Right atrium auricular region (tissue), 2 donors: ENCODE measurements around the gene SMAD5. TPM values are rescaled to one million over a fixed set of nuclear protein-coding genes. Genes with fewer than 3 reads are reported as not detected.

ENCODE experiments used
- DNase-seq: peaks from one replicate; pipeline ENCODE4 v3.0.0-alpha.2; 2019; ENCODE audit warnings: low spot score
- H3K27ac ChIP-seq, 2 donors: fragments of 200-600 bp; sonication (generic); 1 replicate in 1 of 2; 2 replicates in 1 of 2; pipeline ENCODE4 v1.5.1; 2016 to 2019
- H3K27me3 ChIP-seq, 2 donors: fragments of 200-600 bp; sonication (generic); one replicate each; pipeline versions ENCODE4 v1.5.1 to v1.6.0; 2017 to 2019
- H3K36me3 ChIP-seq: fragments of 200-600 bp; sonication (generic); one replicate; pipeline ENCODE4 v1.5.1; 2016
- H3K4me1 ChIP-seq, 2 donors: fragments of 200-600 bp; sonication (generic); one replicate each; pipeline versions ENCODE4 v1.5.1 to v1.6.0; 2017 to 2019
- H3K4me3 ChIP-seq, 2 donors: fragments of 200-600 bp; sonication (generic); 1 replicate in 1 of 2; 2 replicates in 1 of 2; pipeline ENCODE4 v1.5.1; 2017 to 2019; ENCODE audit warnings: mild to moderate bottlenecking in 1 of 2, moderate library complexity in 1 of 2
- H3K9me3 ChIP-seq, 2 donors: fragments of 200-600 bp; sonication (generic); one replicate each; pipeline ENCODE4 v1.5.1; 2019
- total RNA-seq, 2 donors: library from RNA; depleted of rRNA; stranded (reverse); fragments of >200 nt; gene quantifications; one replicate each; pipeline ENCODE4 v1.1.0, GENCODE V29; 2016
- TF ChIP-seq, protein P1 (sequence below), 2 donors: fragments of 200-600 bp; sonication (generic); IDR thresholded peaks; one replicate each; pipeline ENCODE4 v1.5.1; 2019; ENCODE audit warnings: antibody characterized with exemption in 2 of 2

SMAD5 gene
- total RNA-seq, 2 donors from 2014 or later = 25.0 to 26.7 TPM

DNA sequence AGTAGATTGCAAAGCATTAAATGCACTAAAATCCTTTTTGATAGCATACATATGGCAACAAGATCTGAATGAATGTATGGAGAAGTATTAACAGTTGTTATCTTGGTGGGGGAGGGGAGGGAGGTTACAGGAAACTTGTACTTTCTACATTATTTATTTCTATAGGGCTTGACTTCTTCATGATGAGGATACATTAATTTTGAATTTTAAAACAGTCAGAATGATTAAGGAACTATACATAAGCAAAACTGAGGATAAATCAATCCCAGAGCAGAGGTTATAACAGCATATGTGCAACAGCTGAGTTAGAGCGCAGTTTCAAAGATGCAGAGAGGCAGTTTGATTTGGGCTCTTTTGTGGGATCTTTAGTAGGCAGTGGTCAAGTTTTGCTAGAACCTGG lies 23.9 kb upstream of the SMAD5 start:
- H3K36me3 ChIP-seq = no peaks in the 10 kb centered on the region
- H3K9me3 ChIP-seq = no peaks in the 10 kb centered on the region
- DNase-seq = no peak

DNA sequence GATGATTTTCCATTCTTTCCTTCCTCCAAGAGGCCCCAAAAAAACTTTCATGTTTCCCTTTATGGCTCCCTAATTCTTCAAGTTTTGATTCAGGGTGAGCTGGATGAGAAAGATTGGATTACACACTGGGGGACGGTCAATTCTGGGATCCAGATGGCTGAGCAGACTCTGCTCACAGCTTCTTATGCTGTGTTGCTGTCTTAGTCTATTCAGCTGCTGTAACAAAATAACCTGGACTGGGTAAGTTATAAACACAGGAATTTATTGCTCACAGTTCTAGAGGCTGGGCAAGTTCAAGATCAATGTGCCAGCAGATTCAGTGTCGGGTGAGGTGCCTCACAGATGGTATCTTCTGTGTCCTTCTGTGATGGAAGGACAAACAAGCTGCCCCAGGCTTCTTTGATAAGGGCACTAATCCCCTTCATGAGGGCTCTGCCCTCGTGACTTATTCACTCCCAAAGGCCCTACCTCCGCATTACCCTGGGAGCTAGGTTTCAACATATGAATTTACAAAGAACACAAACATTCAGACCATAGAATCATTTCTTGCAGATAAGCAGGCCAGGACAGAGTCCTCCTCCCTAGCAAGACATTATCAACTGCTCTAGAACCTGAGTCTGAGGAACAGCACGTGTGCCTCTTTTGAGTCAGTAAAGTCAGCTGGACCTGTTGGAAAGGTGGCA lies 23.1 kb upstream of the SMAD5 start:
- Histone ChIP-seq H3K36me3 (no peaks in the 10 kb centered on the region), H3K9me3 (no peaks in the 10 kb centered on the region), H3K27me3 (no peaks in the 10 kb centered on the region), H3K4me3 (no peak overlapping the region), H3K27ac (no peak overlapping the region), H3K4me1 (no peaks in the 10 kb centered on the region)
- no peak for DNase-seq
- TF ChIP-seq, protein P1, sequence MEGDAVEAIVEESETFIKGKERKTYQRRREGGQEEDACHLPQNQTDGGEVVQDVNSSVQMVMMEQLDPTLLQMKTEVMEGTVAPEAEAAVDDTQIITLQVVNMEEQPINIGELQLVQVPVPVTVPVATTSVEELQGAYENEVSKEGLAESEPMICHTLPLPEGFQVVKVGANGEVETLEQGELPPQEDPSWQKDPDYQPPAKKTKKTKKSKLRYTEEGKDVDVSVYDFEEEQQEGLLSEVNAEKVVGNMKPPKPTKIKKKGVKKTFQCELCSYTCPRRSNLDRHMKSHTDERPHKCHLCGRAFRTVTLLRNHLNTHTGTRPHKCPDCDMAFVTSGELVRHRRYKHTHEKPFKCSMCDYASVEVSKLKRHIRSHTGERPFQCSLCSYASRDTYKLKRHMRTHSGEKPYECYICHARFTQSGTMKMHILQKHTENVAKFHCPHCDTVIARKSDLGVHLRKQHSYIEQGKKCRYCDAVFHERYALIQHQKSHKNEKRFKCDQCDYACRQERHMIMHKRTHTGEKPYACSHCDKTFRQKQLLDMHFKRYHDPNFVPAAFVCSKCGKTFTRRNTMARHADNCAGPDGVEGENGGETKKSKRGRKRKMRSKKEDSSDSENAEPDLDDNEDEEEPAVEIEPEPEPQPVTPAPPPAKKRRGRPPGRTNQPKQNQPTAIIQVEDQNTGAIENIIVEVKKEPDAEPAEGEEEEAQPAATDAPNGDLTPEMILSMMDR (IDR thresholded peaks at IDR 0.05) = no peak

More for the DNA sequence above, 23.9 kb upstream of the SMAD5 start:
- Histone ChIP-seq H3K4me1 (no peaks in the 10 kb centered on the region), H3K27me3 (no peaks in the 10 kb centered on the region), H3K4me3 (no peak overlapping the region), H3K27ac (no peak overlapping the region)
- TF ChIP-seq, protein P1 (IDR thresholded peaks at IDR 0.05) = no peak

DNA sequence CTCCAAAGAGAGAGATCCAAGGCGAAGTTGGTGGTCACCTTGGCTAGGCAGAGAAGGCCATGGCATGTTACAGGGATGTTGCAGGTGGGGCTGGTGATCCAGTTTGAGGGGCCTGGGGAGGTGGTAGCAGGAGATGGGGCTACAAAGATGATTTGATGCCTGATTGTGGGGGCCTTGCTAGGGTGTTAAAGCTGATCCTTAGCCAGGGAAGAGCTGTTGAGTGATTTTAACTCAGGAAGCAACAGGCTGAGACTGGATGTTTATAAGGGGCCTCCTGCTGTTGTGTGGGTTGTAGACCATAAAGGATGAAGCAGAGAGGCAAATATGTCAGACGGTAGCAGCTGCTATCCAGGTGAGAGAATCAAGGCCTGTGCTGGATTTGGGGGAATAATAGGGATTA lies 19.0 kb upstream of the SMAD5 start:
- H3K27me3 ChIP-seq = no peaks in the 10 kb centered on the region
- H3K9me3 ChIP-seq = no peaks in the 10 kb centered on the region
- H3K4me1 ChIP-seq = no peaks in the 10 kb centered on the region
- no peaks in the 10 kb centered on the region for H3K36me3 ChIP-seq
- no peak overlapping the region for H3K4me3 ChIP-seq
- no peak overlapping the region for H3K27ac ChIP-seq
- TF ChIP-seq, protein P1 (IDR thresholded peaks at IDR 0.05) = no peak
- DNase-seq = no peak

DNA sequence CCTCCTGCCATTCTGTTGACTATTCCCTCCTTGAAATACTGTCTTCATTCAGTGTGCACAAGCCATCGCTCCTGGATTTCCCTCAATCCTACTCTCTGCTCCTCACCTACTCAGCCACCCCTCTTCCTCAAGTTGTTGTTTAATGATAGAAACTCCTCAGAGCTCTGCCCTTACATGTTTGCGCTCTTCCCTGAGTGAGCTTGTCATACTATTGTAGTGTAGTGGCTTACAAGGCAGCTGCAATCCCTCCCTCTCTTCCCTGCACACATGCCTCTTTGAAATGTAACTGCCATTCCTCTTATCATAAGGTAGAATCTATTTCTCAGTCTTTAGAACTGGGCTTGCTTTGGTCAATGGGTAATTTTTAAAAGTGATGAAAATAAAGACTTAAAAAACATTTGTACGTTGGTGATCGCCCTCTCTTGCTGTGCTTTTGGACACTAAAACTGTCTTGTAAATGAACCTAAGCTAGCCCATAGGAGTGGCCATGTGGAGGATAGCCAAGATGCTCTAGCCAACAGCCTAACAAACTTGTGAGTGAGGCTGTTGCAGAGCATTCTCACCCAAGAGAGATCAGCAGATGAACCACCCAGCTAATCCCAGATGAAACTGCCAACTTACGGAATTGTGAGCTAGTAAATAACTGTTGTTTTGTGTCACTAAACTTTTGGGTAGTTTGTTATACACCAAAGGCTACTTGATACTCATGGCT lies 18.1 kb upstream of the SMAD5 start:
- Histone ChIP-seq H3K27ac (no peak overlapping the region), H3K4me1 (no peaks in the 10 kb centered on the region), H3K9me3 (no peaks in the 10 kb centered on the region), H3K27me3 (no peaks in the 10 kb centered on the region), H3K36me3 (no peaks in the 10 kb centered on the region), H3K4me3 (no peak overlapping the region)
- TF ChIP-seq, protein P1 (IDR thresholded peaks at IDR 0.05) = no peak
- no peak for DNase-seq

DNA sequence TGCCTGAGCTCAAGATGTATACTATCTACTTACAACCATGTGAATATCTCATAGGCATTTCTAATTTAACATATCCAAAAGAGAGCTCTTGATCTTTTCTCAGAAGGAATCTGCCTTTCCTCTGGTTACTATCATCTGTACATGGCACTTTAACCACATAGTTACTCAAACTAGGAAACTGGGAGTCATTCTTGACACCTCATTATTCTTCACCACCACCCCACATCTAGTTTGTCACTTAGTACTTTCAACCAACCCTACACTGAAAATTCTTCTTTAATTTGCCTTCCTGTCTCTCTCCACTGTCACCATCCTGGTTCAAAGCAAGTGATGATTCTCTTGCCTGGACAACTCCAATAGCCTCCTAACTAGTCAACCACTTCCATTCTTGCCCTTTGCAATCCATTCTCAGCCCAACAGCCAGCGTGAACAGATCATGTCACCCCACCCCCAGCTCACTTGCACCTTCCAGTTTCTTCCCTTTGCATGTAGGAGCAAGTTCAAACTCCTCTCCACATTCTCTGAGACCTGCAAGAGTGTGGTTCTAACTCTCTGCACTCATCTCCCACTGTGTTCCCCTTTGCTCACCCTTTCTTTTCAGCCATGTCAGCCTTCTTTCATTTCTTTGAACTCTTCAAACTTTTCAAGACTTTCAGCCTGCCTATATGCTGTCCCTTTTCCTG lies 17.3 kb upstream of the SMAD5 start:
- Histone ChIP-seq H3K27me3 (no peaks in the 10 kb centered on the region), H3K4me3 (no peak overlapping the region), H3K27ac (no peak overlapping the region), H3K9me3 (no peaks in the 10 kb centered on the region), H3K36me3 (no peaks in the 10 kb centered on the region), H3K4me1 (no peaks in the 10 kb centered on the region)
- TF ChIP-seq, protein P1 (IDR thresholded peaks at IDR 0.05) = no peak
- DNase-seq = no peak
